Occipital lobe (tissue), 2 donors: ENCODE data around the gene EDIL3. TPM values are rescaled to one million over a fixed set of nuclear protein-coding genes. Genes with fewer than 3 reads are reported as not detected.

ENCODE experiments used
- DNase-seq: peaks from one replicate; lab custom pipeline; 2025; lab: John Stamatoyannopoulos, UW
- total RNA-seq: library from RNA; depleted of rRNA; stranded (reverse); fragments of >200 nt; gene quantifications from one replicate; pipeline ENCODE4 v1.2.3, GENCODE V29; 2014

The EDIL3 gene, protein sequence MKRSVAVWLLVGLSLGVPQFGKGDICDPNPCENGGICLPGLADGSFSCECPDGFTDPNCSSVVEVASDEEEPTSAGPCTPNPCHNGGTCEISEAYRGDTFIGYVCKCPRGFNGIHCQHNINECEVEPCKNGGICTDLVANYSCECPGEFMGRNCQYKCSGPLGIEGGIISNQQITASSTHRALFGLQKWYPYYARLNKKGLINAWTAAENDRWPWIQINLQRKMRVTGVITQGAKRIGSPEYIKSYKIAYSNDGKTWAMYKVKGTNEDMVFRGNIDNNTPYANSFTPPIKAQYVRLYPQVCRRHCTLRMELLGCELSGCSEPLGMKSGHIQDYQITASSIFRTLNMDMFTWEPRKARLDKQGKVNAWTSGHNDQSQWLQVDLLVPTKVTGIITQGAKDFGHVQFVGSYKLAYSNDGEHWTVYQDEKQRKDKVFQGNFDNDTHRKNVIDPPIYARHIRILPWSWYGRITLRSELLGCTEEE
- 78.0 TPM for total RNA-seq

DNA sequence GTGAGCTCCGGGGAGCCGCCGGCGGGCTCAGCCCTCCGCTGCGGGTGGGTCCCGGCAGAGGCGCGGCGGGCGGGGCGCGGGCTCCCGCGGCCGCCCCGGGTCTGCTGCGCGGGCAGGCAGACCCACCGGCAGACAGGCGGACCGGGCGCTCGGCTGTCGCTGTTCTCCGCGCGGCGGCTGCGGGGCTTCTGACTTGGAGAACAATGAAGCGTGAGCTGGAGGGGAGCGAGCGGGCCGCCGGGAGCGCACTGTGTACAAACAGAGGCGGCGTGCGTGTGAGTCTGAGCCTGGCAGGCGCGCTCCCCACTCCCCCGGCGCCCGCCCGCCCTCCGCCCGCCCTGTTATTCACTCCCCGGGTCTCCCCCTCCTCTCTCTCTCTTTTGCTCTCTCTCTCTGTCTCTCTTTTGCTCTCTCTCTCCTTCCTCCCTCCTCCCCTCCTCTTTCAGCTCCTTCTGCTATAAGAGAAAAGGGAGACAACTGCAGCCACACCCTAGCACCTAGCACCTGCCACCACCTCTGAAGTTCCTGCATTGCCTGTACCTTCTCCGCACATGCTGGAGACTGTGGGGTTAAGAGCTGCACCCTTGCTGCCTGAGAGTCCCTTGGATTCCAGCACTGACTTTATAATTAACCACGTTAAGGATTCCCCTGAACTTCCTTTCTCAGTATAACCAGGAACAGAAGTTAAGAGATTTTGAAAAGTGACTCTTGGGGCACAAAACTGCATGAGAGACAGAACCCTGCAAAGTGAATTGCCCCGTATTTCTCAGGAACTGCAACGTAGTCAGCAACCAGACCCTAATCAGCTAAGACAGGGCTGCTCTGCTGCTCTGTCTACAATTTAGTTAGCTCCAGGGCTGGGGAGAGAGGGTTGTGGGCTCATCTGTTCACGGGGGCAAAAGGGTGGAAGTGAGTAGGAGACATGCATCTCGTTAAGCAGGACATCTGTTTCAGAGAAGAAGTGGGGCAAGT is at the start of gene EDIL3:
Gene EDIL3, minus strand, starts transcription at position 277 of the 972 bp plus-strand sequence. CDS start 506 bp downstream, outside the sequence.
- DNase-seq = peak; percentile 72

DNA sequence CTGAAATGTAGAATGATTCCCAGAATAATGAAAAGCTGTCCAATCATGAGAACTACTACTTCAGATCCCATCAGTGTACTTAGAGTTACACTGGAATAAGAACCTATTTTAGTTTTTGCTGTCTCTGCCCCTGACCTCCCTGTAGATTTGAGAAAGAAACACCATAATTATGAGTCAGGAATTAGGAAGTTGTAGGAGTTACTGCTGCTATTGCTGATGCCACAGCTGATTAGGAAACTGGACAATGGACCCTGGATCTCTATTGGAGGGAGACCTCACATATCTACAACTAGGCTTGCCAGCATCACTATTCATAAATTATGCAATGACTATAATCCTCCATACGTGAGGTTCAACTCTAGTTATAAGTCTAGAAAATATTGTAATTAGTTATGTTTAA is 48.8 kb upstream of the EDIL3 start:
- no peak for DNase-seq

DNA sequence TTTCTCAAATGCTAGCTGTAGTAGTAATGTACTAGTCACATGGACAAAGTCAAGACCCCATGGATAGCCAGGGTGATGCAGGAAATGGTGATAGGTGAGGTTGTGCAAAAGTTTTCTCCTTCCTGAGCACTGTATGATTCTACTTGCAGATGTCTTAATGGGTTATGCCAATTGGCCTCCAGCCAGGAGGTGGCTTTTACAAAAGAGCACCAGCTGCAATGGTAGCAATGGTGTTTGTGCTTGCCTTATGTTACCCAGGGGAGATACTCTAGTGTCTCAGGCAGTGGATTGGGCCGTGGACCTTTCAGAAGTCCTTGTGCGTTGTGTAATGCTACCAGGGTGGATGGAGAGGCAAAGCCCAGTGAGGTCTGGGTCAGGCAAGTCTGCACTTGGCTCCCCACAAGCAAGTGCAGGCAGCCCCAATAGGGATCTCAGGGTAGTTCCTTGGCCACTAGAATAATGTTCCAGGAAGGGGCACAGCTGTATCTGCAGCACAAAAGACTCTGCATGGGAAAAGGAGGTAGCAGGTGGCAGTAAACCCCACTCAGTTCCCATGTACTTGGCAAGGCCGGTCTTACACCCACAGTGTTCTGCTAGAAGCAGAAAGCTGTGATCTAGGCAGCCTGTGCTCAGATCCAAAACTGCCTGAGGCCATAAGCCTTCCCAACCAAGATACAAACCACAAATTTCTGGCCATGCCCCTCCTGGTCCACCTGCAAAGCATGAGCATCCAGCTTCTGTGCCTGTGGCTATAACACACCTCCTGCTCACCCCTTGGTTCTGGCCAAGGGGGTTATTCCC is 46.4 kb upstream of the EDIL3 start:
- peak; percentile 58 for DNase-seq

DNA sequence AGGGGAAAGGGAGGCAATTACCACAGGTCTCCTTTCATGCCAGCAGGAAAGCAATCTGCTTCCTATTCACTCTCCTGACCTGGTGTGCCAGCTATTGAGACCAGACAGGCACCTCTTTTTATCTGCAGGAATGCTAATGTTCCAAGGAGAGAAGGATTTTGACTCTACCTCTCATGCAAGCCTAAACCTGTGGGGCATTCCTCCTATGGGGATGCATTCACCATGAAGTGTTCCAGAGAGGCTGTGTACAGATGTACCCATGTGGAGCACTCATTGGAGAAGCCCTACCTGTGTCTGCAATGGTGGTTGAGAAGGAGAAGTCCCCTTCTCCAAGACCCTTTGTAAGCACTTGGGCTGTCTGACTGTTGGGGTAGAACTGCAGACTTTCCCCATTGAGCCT is 45.4 kb upstream of the EDIL3 start:
- DNase-seq = no peak

DNA sequence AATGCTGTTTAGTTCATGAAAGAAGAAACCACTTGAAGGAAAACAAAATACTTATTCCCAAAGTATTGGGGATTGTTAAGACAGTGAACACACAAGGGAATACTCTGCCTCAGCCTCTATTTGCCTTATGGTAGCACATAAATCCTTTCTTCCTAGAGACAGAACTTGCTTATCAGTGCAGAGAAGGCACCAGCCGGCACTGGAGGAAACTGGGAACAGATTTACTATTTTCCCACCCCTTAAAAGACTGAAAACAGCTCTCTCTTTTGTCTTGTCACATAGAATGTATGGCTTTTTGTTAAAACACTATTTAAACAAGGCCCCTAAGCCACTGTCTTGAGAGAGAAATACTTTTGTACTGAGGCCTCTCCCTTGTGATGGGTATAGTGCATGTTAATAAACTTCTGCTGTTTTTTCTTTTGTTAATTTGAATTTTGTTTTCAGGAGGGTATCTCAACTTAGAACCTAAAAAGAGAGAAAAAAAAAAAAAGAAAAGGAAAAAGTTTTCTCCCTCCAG is 40.7 kb upstream of the EDIL3 start:
- DNase-seq = no peak

DNA sequence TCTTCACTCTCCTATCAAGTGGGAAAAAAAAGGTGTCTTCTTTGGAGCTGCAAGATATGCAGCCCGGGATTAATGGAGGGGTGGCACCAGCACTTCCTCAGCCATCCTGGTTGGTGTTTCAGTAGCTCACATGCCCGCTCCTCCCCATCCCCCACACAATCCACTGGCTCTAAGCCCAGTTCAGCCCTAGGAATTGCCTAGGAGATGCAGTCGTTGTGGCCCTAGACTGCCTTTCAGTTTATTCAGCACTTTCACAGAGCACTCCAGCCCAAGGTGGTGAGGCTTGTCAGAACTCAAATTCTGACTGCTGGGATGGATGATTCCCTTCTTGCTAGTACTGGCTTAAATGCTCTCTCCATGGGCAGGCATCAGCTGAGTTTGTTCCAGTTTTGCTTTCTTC is 35.1 kb upstream of the EDIL3 start:
- no peak for DNase-seq

DNA sequence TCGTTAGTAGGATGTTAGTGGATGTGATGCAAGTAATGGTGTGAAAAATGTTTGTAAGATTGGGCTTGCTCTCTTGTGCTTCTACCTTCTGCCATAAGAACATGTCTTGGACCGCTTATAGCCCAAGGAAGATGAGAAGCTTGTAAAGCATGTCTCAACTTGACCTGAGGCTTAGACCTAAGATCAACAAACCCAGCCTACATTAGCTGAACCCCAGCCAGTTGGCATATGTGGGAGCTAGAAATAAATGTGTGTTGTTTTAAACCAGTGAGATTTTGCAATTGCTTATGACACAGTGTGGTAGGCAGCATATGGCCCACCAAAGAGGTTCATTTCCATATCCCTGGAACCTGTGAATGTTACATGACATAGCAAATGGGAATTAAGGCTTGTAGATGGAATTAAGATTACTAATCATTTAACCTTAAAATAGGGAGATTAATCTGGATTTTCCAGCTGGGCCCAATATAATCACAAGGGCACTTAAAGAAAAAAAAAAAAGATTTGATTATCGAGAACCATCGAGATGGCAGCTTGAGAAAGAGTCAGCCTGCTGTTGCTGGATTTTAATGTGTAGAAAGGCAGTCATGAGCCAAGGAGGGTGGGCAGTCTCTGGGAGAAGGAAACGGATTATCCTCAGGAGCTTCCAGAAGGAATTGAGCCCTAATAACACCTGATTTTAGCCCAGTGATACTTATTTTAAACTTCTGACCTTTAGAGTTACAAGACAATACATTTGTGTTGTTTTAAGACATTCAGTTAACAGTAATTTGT is 27.3 kb upstream of the EDIL3 start:
- no peak for DNase-seq

DNA sequence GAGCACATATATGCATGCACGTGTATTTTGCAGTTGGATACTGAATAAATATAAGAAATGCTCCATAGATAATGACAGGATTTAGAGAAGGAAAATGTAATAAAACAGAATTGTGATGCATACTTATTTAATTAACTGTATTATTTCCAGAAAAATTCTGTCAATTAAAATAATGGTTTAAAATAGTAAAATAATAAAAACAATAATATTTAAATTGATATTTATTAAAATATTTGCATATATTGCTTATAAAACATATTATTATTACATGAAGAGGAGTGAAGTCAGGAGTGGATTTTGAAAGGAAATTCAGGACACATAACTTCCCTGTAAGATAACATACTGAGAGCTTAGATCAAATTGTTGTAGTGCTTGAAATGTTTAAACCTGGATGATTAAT is 21.4 kb upstream of the EDIL3 start:
- DNase-seq = no peak

DNA sequence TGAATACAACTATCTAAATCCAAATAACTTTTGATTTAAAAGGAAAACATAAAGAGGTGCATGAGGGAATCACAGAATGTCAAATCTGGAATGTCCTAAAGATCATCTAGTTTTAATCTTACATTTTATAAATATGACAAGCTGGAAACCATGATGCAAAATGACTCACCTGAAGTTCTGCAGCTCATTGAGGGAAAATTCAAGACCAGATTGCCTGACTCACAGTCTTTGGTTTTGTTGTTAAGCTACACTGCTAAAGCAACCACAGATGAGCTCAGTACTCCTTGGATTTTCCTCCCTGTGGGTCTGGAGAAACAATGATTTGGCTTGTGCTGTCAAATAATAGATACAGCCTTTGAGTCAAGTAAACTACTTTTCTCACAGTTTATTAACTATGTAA is 19.1 kb upstream of the EDIL3 start:
- DNase-seq = no peak

DNA sequence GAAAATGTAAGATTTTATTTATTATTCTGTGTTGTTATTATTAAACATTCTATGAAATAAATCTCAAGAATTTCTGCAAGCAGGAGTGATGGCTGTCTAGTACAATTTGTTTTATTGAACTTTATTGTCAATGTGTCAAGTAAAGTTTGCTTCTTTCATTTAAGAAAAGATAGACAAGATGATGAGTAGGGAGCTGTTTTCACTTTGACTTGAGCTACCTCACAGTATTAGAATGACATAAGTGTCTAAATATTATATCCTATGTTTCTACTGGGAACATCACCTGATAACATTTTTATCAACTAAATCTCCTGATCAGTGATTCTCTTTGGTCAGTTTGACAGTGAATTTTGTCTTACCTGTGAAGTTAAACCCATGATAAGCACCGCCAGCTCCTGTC is 12.7 kb upstream of the EDIL3 start:
- no peak for DNase-seq

DNA sequence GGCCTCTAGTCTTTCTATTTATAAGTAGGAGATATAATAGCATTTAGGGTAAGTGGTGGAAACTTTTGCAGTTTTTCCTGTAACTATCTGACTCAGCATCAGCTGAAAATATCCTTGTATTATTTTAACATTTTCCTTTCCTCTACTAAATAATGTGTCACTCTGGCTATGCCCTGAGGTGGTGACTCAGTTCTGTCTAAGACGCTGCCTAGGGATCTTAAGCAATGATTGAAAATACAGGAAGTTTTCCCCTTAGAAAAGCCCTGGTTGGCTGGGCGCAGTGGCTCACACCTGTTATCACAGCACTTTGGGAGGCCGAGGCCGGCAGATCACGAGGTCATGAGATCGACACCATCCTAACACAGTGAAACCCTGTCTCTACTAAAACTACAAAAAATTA is 9.3 kb upstream of the EDIL3 start:
- DNase-seq = no peak

DNA sequence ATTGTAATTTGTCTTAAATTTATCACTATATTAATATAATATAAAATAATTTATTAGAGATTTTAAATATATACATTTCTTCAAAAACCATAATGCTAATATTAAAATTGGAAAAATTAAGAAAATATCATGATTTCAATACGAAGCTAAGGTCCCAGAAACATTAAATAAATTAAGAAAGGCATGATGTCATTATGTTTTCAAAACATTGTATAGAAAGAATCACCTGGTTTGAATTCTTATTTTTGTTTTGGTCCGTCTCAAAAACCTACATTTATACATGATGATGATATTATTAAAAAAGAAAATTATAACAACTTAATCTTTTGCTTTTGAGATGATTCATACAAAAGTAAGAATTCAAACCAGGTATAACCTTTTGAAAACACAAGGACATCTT is 8.2 kb upstream of the EDIL3 start:
- DNase-seq = no peak

DNA sequence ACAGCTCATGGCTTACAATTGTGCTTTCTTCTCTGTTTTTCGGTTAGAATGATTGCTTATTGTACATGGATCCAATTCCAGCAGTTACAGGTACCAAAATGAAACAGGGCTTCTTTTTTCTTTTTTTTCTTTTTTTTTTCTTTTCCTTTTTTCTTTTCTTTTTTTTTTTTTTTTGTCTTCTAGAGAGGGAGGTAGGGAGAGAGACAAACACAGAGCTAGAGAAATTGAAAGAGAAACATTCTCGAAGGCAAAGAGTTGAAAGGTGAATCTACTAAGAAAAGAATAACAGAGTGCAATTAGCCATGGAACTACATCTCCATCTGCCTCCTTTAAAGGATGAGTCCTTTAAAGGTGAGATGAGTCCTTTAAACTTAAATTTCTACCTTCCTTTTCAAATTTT is 1.0 kb upstream of the EDIL3 start:
- no peak for DNase-seq

DNA sequence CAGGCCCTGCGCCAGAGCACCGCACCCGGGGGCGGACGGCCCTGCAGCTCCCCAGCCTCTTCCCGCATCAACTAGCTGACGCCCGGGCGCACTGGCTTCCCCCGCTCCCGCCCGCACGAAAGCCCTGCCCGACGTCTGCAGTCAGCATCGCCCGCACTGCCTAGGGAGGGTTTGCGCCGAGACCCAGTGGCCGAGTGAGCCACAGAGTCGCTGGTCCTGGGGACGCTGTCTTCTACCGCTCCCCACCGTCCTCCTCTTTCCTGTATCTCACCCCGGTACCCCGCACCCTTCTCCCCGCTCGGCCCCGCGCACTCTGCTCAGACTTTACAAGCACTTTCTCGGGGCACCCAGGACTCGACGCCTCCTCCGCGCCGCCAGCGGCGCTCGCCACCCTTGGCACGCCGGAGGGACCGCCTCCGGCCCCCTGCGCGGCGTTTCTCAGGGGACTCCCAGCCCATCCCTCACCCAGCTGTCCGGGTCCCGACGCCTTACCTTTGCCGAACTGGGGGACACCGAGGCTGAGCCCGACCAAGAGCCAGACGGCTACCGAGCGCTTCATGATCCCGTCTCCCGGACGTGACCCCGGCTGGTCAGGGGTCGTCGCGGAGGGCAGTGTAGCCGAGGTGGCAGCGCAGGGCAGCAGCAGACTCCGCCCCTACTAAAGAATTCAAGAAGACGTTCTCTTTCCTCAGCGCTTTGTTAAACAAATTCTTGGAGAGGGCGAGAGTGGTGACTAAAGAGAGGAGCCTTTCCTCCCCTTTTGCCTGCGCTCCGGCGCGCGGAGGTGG is 670 bp downstream of the EDIL3 start:
- peak; percentile 51 for DNase-seq

DNA sequence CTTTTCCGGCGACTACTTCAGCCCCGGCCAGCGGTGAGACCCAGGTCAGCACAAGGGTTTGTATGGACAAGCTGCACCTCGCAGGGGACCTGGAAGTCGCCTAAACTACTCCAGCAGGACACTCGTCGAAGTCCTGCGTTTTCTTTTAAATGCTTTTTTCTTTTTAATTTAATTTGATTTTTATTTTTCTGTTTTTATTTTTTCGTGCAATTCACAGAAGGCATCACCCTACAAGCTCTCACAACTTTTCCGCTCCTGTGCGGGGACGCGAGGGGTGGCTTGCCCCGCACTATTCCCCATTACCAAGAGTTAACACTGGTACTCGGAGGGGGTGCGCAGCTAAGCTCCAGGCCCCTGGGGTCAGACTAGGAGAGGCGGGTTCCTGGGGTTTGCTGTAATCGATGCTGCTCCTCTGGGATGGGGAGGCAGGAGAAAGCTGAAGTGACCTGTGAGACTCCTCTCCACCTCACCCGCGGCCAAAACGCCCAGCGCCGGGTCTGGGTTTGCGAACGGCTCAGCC is 1.3 kb downstream of the EDIL3 start:
- no peak for DNase-seq

DNA sequence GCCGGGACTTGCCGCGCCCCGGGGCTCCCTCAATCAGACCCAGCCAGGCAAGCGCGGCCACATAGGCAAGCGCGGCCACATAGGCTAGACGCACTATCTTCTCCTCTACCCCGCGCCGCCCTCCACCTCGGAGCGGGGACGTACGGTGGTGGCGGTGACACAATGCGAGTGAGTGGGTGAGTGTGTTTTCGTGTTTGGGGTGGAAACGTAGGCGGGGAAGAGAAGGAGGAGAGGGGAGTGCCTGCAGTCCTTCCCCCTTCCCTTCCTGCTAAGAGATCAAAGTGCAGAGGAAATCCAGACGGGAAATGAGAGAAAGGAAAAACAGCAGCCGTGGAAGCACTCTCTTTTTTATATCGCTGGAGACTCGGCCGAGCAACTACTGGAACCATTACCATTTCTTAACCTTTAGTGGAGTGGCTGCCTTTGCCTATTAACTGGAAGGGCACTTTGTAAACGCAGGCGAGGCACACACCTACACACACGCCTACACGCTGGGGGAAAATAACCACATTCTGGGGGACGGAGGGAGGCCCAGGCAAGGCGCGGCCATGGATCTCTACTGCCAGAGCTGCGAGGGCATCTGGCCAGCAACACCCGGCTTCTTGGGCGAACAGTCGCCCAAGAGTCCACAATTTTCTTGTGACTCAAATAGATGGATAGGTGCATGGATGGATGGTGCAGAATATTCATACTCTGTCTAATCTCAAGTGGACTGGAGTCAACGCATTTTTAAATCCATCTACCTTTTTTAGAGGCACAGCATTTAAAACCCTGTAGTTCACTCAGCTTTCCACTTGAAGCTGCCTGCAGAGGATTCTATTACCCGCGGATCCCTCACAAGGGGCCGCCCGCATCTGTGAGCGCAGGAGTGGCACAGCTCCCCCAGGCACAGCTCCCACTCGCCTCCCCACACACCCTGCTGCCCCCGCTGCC is 2.1 kb downstream of the EDIL3 start:
- DNase-seq = peak; percentile 73

DNA sequence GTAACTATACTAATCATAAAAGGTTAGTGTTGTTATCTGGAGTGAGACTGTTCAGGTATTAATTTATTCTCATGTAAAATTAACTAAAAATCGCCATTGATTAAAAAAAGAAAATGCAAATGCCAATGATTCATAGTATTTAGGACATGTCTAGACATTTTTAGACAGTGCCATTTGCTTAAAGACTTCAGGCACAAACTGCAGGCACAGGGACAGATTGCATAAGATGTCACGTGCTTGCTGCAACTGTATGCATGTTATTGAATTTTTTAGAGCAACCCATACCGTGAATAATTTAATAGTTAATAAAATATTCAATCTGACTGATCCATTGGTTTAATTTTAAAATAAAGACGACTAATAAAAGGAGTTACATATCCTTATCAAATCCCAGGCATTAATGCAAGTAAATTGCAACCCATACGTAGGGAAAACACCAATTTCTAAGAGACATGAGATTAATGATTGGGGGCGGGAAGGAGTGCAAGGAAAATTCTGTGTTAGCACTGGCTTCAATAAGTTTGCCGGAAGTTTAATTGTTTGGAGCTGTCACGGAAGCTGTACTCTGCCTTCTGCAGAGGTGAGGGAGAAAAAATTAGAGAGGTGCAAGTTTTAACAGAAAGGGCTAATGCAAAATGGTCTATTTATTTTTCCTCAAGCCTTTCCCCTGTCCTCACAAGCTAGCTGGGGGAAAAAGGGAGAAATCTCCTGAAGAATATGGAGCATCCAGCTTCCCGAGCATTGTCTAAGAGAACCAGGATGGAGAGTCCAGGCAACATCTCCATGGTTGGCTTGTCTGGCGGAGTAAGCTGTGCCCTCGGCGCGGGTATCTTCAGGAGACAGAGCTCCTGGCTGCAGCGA is 2.9 kb downstream of the EDIL3 start:
- DNase-seq = no peak
